H1 (cell line): ENCODE measurements around the gene LPAR2. TPM values are rescaled to one million over a fixed set of nuclear protein-coding genes. Genes with fewer than 3 reads are reported as not detected.
A peak's percentile ranks its signal among the peaks of the same experiment; 100 is the strongest.

Source experiments
- CTCF ChIA-PET: fragments of 300-600 bp; sonication (Branson Sonifier 250); formaldehyde crosslinking; loops from one replicate; lab custom pipeline; 2021; ENCODE audit not compliant: partially characterized antibody; lab: Charles Lee
- POLR2A ChIA-PET: fragments of 300-600 bp; sonication (Branson Sonifier 250); formaldehyde crosslinking; loops from one replicate; lab custom pipeline; 2021; ENCODE audit warnings: inconsistent platforms; ENCODE audit not compliant: partially characterized antibody; lab: Charles Lee
- DNase-seq, 2 experiments: peaks; one replicate each; pipeline versions ENCODE4 v3.0.0 to v3.0.0-alpha.2; 2010 to 2022; ENCODE audit warnings: low spot score in 2 of 2, low read depth in 1 of 2, mixed read lengths in 1 of 2
- FAIRE-seq: peaks from 2 replicates; lab custom pipeline; 2011; peaks lifted over from hg19 to GRCh38; lab: Jason Lieb, UNC
- H2AFZ ChIP-seq: 2 replicates; pipeline ENCODE4 v1.8.1; 2012; ENCODE audit warnings: low read length, inconsistent platforms
- H2AK5ac ChIP-seq: 2 replicates; pipeline ENCODE4 v1.6.1; 2013; ENCODE audit warnings: low read depth, low read length
- H2BK120ac ChIP-seq: replicated peaks from 2 replicates; pipeline ENCODE3; 2013; ENCODE audit warnings: low read depth, low read length, inconsistent platforms
- H2BK12ac ChIP-seq: 2 replicates; pipeline ENCODE4 v1.6.1; 2013; ENCODE audit warnings: low read depth, low read length
- H2BK15ac ChIP-seq: 2 replicates; pipeline ENCODE4 v1.6.1; 2013; ENCODE audit warnings: low read length
- H2BK20ac ChIP-seq: 2 replicates; pipeline ENCODE4 v1.6.1; 2013; ENCODE audit warnings: low read length
- H2BK5ac ChIP-seq: 2 replicates; pipeline ENCODE4 v1.6.1; 2013; ENCODE audit warnings: low read depth, low read length
- H3K14ac ChIP-seq: 2 replicates; pipeline ENCODE4 v1.6.1; 2013; ENCODE audit warnings: inconsistent platforms; ENCODE audit not compliant: insufficient read length
- H3K18ac ChIP-seq: 2 replicates; pipeline ENCODE4 v1.6.1; 2013; ENCODE audit warnings: low read length; ENCODE audit errors: extremely low read depth
- H3K23ac ChIP-seq: 2 replicates; pipeline ENCODE4 v1.6.1; 2013; ENCODE audit warnings: inconsistent platforms; ENCODE audit not compliant: insufficient read length
- H3K23me2 ChIP-seq: 2 replicates; pipeline ENCODE4 v1.6.1; 2013; ENCODE audit warnings: low read depth, low read length
- H3K27ac ChIP-seq: 2 replicates; pipeline ENCODE4 v1.6.1; 2011; ENCODE audit warnings: low read depth, low read length, inconsistent platforms
- H3K27me3 ChIP-seq, 4 experiments: replicated peaks in 1 of 4; 1 replicate in 1 of 4; 2 replicates in 3 of 4; pipeline versions ENCODE4 v1.6.1 to v1.8.1; 2011 to 2013; ENCODE audit warnings: low read length in 3 of 4, mild to moderate bottlenecking in 3 of 4, inconsistent platforms in 2 of 4, mixed read lengths in 2 of 4, moderate library complexity in 1 of 4; ENCODE audit not compliant: control insufficient read depth in 3 of 4, insufficient read depth in 3 of 4; ENCODE audit errors: extremely low read depth in 1 of 4
- H3K36me3 ChIP-seq, 4 experiments: 2 replicates each; pipeline versions ENCODE4 v1.6.1 to v1.8.1; 2011 to 2013; ENCODE audit warnings: mild to moderate bottlenecking in 4 of 4, low read length in 3 of 4, moderate library complexity in 2 of 4, control low read depth in 1 of 4, inconsistent platforms in 1 of 4; ENCODE audit not compliant: insufficient read depth in 4 of 4, control insufficient read depth in 2 of 4
- H3K4ac ChIP-seq: replicated peaks from 2 replicates; pipeline ENCODE3; 2013; ENCODE audit warnings: low read length, low read depth, mixed read lengths, inconsistent platforms; ENCODE audit not compliant: insufficient read length
- H3K4me1 ChIP-seq, 4 experiments: replicated peaks in 1 of 4; 1 replicate in 1 of 4; 2 replicates in 3 of 4; pipeline versions ENCODE4 v1.6.1 to v1.8.1; 2011 to 2013; ENCODE audit warnings: low read length in 3 of 4, inconsistent platforms in 2 of 4, mixed read lengths in 1 of 4; ENCODE audit not compliant: insufficient read depth in 4 of 4, control insufficient read depth in 3 of 4
- H3K4me2 ChIP-seq, 2 experiments: 2 replicates each; pipeline versions ENCODE4 v1.6.1 to v1.8.1; 2011 to 2013; ENCODE audit warnings: low read depth in 2 of 2, low read length in 2 of 2, control low read depth in 1 of 2, inconsistent platforms in 1 of 2, mild to moderate bottlenecking in 1 of 2; ENCODE audit not compliant: insufficient read depth in 1 of 2
- H3K4me3 ChIP-seq, 4 experiments: fragments of 200-600, 300-600 bp in 1 of 4; sonication (generic), shearing (Covaris generic), sonication (Bioruptor Twin) in 1 of 4; 2 replicates each; pipeline versions ENCODE4 v1.5.1 to v1.8.1; 2011 to 2016; ENCODE audit warnings: low read length in 4 of 4, low read depth in 3 of 4, control low read depth in 2 of 4, inconsistent platforms in 2 of 4, mild to moderate bottlenecking in 2 of 4, mixed read lengths in 1 of 4, moderate library complexity in 1 of 4; ENCODE audit not compliant: insufficient read depth in 2 of 4; ENCODE audit errors: extremely low read depth in 1 of 4
- H3K56ac ChIP-seq: replicated peaks from 2 replicates; pipeline ENCODE3; 2013; ENCODE audit warnings: low read depth, mild to moderate bottlenecking, mixed read lengths, low read length, inconsistent platforms; ENCODE audit not compliant: insufficient read length
- H3K79me1 ChIP-seq: 2 replicates; pipeline ENCODE4 v1.6.1; 2013; ENCODE audit warnings: low read depth, low read length, control low read depth
- H3K79me2 ChIP-seq, 2 experiments: 2 replicates each; pipeline versions ENCODE4 v1.6.1 to v1.8.1; 2012 to 2013; ENCODE audit warnings: low read length in 2 of 2, mild to moderate bottlenecking in 2 of 2, inconsistent platforms in 1 of 2; ENCODE audit not compliant: insufficient read depth in 2 of 2, control insufficient read depth in 1 of 2
- H3K9ac ChIP-seq, 4 experiments: replicated peaks in 1 of 4; 1 replicate in 1 of 4; 2 replicates in 3 of 4; pipeline versions ENCODE4 v1.6.1 to v1.8.1; 2011 to 2013; ENCODE audit warnings: low read depth in 3 of 4, low read length in 3 of 4, control low read depth in 2 of 4, mild to moderate bottlenecking in 2 of 4, moderate library complexity in 2 of 4, inconsistent platforms in 1 of 4; ENCODE audit errors: extremely low read depth in 1 of 4
- H3K9me3 ChIP-seq, 2 experiments: 2 replicates each; pipeline versions ENCODE4 v1.6.1 to v1.8.1; 2012 to 2013; ENCODE audit warnings: mild to moderate bottlenecking in 2 of 2, moderate library complexity in 2 of 2, control low read depth in 1 of 2, inconsistent platforms in 1 of 2, low read depth in 1 of 2, low read length in 1 of 2, mixed read lengths in 1 of 2; ENCODE audit not compliant: insufficient read depth in 2 of 2
- H4K20me1 ChIP-seq, 2 experiments: replicated peaks in 1 of 2; 2 replicates each; pipeline versions ENCODE3 to v1.8.1; 2011 to 2013; ENCODE audit warnings: inconsistent platforms in 2 of 2, low read length in 2 of 2, mild to moderate bottlenecking in 1 of 2; ENCODE audit not compliant: insufficient read depth in 2 of 2, control insufficient read depth in 1 of 2
- H4K5ac ChIP-seq: 2 replicates; pipeline ENCODE4 v1.6.1; 2013; ENCODE audit warnings: low read length, low read depth, mixed read lengths, inconsistent platforms; ENCODE audit not compliant: insufficient read length
- H4K8ac ChIP-seq: 2 replicates; pipeline ENCODE4 v1.8.0; 2013; ENCODE audit warnings: mild to moderate bottlenecking, moderate library complexity, low read length, inconsistent platforms; ENCODE audit not compliant: insufficient read depth; ENCODE audit errors: extremely low read depth
- H4K91ac ChIP-seq: replicated peaks from 2 replicates; pipeline ENCODE3; 2013; ENCODE audit warnings: low read length, mixed read lengths, inconsistent platforms; ENCODE audit not compliant: insufficient read length
- PHF8 ChIP-seq: fragments of 200-600 bp; sonication (generic); conservative IDR thresholded peaks from 2 replicates; pipeline ENCODE4 v1.7.1; 2012; ENCODE audit warnings: low read depth, mild to moderate bottlenecking, inconsistent platforms, low read length, moderate library complexity
- WGBS, 2 experiments: shearing (Covaris generic) in 1 of 2; methylation state at CpG; one replicate each; pipeline versions ENCODE4 v1.1.6 to v1.1.7; 2013 to 2015; ENCODE audit warnings: low lambda C conversion rate in 2 of 2, mixed read lengths in 2 of 2, inconsistent platforms in 1 of 2, low coverage in 1 of 2, missing lambda C conversion rate in 1 of 2; ENCODE audit not compliant: insufficient replicate concordance in 2 of 2, insufficient coverage in 1 of 2, insufficient read length in 1 of 2; ENCODE audit errors: extremely low coverage in 1 of 2, missing lambda C conversion rate in 1 of 2; 5-methylcytosine and 5-hydroxymethylcytosine counted together
- polyA plus RNA-seq, 7 experiments: library from polyadenylated mRNA; depleted of rRNA in 3 of 7; stranded (reverse) in 5 of 7; unstranded in 2 of 7; fragments of >200 nt in 5 of 7; fragments of 200-250 nt in 2 of 7; gene quantifications; 1 replicate in 5 of 7; 2 replicates in 1 of 7; 4 replicates in 1 of 7; pipeline versions ENCODE4 v1.2.1 to v1.2.3, GENCODE V29; 2011 to 2013; ENCODE audit warnings: missing spikeins in 2 of 7, mixed read lengths in 2 of 7
- total RNA-seq: library from RNA; stranded (reverse); fragmentation: NEBNext Ultra II Directional; extraction: Animal tissue kit (Norgen Biotek cat#: 25700); gene quantifications from 2 replicates; pipeline ENCODE4 v1.2.1, GENCODE V29; 2021

LPAR2 gene
- total and polyA plus RNA-seq, 2 of the 8 experiments (the other 6 are each of a cell fraction or from before 2014, with no cell fraction given): 47.6 to 70.2 TPM

DNA sequence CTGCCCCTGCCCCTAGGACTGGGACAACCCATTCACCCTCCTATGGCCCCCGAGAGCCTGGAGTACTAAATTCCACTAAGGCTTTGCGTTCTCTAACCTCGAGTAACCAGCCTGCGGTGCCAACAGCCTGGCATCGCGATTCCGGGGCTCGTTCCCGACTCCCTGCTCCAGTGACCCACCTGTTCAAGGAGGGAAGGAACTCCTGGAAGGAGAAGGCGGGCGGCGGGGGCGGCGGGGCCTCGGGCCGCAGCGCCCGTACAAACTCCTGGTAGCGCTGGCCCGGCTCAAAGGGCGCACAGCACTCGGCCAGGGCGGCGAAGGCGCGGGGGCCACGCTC, 9.1 kb upstream of the LPAR2 start:
- no peak overlapping the region for H4K91ac ChIP-seq
- H3K56ac ChIP-seq: no peak overlapping the region
- H3K4me3 ChIP-seq: peak overlapping the region in 1 of 4 experiments; percentile 45; a peak in 2 of 8 replicates
- TF ChIP-seq PHF8: no peak
- H3K4me1 ChIP-seq: peaks cover 0 to 8% (median 6%) of the 10 kb centered on the region in 4 experiments; a peak in 5 of 7 replicates
- no peaks in the 10 kb centered on the region for H3K9me3 ChIP-seq
- no peak overlapping the region for H3K14ac ChIP-seq
- no peak overlapping the region for H3K4ac ChIP-seq
- no peaks in the 10 kb centered on the region for H3K79me2 ChIP-seq
- no peak overlapping the region for H2BK15ac ChIP-seq
- H4K20me1 ChIP-seq: peaks cover 0 to 9% of the 10 kb centered on the region in 2 experiments
- peak overlapping the region; percentile 50 to 54; a peak in 2 of 4 replicates for H3K4me2 ChIP-seq
- FAIRE-seq (no peak), DNase-seq (no peak)
- no peaks in the 10 kb centered on the region; the same call in 1 of the 2 replicates for H3K23me2 ChIP-seq
- H3K18ac ChIP-seq: no peak overlapping the region
- WGBS, 2 experiments: 58% methylated on average over 13 of the region's 27 CpGs; no CpG with 5 or more reads in 1 of the 2 experiments
- no peak overlapping the region for H3K27ac ChIP-seq
- no peaks in the 10 kb centered on the region for H3K79me1 ChIP-seq
- POLR2A ChIA-PET: interaction anchor here (0.9 to 2.8 kb wide), 5 partner anchors 8 to 104 kb away, joined by 3 to 11 read pairs (median 3); partner anchors contain the start of gene LPAR2
- peaks cover 4 to 12% (median 11%) of the 10 kb centered on the region in 4 experiments; a peak in 7 of 8 replicates for H3K36me3 ChIP-seq
- no peak overlapping the region for H2BK12ac ChIP-seq
- H4K5ac ChIP-seq: no peak overlapping the region
- no peaks in the 10 kb centered on the region for H3K27me3 ChIP-seq
- no peak overlapping the region for H3K9ac ChIP-seq
- H2AK5ac ChIP-seq: no peak overlapping the region
- H4K8ac ChIP-seq: no peak overlapping the region
- no peak overlapping the region for H2BK120ac ChIP-seq
- no peak overlapping the region for H3K23ac ChIP-seq
- H2BK20ac ChIP-seq: no peak overlapping the region
- H2AFZ ChIP-seq: no peak overlapping the region
- H2BK5ac ChIP-seq: no peak overlapping the region
- CTCF ChIA-PET: interaction anchor here (0.7 to 2.1 kb wide), 5 partner anchors 17 to 105 kb away, joined by 3 to 7 read pairs (median 3); no protein-coding TSS in a partner anchor
